HT-29 (cell line): ENCODE measurements around the gene ZCCHC24. TPM values are rescaled to one million over a fixed set of nuclear protein-coding genes. Genes with fewer than 3 reads are reported as not detected.

Source experiments
- DNase-seq: peaks from one replicate; pipeline ENCODE4 v3.0.0-alpha.2; 2015; ENCODE audit warnings: low spot score
- total RNA-seq: library from RNA; depleted of rRNA; stranded (reverse); fragments of >200 nt; shearing (Covaris generic); gene quantifications from 2 replicates; pipeline ENCODE4 v1.2.3, GENCODE V29; 2014

The ZCCHC24 gene
- total RNA-seq, 1 experiment from 2014 or later = not detected

DNA sequence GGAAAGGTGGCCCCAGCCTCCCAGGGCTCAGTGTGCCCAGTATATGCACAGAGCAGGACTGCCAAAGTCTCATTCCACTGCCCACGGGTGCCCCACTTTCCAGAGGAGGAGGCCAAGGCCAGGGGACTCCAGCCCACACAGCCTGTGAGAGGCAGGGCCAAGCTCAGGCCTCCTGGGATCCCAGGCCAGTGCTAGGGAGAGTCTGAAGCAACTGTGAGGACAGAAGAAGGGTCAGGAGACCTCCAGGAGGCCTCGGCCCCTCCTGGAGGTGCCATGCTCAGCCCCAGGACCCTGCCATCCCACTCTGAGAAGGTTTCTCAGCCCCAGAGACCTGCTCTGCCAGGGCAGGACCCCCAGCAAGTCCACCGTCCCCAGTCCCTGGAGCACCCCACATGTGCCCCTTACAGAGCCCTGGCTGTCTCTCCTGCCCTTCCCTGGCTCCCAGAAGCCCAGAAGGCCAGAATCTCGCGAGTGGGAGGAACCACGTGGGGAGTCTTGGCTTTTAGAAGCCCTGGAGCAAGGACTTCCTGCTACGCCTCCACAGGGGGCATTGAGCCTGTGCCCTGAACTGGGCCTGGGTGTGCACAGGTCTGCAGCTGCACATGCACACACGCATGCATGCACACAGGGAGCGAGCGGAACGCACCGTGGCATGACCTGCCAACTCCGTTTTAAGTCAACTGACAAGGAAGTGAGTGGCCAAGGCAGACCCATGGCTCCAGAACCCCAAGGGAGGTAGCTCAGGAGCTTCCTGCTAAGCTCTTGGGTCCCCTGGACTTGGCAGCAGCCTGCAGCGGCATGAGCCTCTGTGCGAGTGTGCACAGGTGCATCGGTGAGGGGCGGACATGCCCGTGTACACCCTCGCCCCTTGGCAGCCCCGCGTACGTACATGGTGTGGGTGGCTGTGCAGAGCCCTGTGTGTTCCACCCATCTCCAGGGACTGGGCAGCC lies 33.6 kb downstream of the ZCCHC24 start:
- DNase-seq = no peak

- DNase-seq = no peak
Observed at GRCh38 chr10:79410315-79411094, 34.9 kb downstream of the ZCCHC24 start.

DNA sequence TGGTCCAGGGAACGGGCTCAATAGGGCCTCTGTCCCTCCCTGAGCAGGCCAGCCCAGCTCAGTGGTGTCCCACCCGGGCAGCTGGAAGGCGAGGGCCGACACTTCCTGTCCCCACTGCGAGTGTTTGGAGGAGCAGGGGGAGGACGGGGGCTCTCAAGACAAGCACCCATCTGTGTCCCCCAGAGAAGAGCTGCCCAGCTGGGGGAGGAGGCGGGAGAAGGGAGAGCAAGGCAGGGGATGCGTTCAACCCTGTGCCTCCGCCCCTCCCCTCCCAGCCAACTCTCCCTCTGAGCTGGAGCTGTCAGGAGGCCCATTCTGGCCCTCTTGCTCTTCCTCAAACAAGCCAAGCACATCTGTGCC lies 35.7 kb downstream of the ZCCHC24 start:
- no peak for DNase-seq

DNA sequence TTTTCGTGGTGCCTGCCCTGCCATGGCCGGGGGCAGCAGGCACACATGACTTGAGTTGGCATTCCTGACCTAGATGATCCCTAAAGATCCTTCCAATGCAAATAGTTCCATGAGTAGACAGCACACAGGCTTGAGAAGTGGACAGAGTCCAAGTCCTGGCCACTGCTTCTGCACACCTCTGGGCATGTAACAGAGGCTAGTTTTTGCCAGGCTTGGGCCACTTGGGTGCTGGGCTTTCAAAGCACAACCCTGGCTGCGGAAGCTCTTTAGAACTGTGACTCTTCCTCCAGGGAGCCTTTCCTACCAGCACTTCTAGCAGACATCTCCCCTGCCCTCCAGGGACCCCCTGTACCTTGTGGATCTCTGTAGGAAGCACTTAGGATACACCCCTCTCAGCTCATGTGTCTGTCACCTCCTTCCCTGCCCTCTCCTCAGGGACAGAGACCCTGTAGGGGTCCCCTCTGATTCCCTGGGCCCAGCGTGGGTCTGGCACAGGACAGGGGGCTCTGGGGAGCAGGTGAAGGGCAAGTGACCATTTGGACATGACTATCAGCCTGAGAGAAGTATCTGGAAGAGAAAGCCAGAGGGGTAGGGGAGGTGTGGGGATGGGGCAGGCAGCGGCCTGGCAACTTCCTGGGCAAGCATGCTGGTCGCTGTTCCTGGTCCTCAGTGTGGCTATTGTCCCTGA lies 36.2 kb downstream of the ZCCHC24 start:
- no peak for DNase-seq

DNA sequence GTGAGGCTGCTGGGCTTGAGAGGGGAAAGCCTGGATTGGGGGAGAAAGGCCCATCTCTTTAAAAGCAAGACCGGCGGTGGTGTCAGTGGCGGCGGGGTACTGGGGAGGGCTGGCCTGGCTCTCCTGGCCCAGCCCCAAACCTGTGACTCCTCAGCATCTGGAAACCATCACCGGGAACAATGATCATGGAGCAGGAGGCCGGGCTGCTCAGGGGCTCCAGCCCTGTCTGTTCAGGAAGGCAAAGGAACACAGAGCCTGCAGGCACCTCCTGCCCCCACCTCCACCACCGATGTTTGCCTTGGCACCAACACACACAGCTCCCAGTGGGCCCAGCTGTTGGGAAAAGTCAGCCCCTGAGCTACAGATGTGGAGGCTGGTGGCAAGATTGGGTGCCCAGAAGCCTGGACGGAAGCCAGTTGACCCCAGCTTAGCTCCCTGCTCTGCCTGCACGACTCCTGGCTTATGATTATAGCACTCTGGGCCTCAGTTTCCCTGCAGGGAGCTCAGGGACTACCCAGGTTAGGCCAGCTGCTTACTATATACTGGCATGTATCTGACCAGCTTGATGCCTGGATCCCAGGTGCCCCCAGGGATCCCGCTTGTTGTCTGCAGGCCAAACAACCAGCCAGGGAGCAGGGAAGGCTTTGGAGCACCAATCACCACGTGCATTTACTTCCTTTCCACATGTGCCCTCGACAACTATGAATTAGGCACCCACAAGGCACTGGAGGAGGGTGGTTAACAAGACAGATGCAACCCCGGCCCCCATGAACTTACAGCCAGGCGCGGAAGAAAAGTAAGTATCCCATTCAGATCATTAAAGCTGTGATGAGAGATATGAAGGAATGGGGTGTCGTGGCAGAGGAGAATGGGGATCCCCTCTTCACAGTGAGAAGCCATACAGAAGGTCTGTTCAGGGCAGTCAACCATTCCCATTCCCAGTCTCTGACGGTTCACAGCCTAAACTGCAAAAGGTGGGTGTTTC lies 37.3 kb downstream of the ZCCHC24 start:
- DNase-seq = no peak

DNA sequence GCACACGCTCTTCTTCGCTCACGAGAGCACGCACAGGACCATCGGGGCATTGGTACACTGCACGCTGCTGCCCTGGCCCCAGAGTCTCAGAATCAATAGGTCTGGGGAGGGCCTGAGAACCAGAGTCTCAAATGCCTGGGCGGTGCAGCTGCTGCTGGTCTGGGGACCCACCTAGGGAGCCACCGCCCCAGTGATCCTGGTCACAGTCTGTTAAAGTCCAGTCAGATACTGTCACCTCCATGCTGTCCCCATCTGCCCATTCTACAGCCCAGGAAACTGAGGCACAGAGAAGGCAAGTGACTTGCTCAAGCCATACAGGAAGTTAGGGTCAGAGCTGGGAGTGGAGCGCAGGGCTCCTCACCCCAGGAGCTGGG lies 38.0 kb downstream of the ZCCHC24 start:
- no peak for DNase-seq

DNA sequence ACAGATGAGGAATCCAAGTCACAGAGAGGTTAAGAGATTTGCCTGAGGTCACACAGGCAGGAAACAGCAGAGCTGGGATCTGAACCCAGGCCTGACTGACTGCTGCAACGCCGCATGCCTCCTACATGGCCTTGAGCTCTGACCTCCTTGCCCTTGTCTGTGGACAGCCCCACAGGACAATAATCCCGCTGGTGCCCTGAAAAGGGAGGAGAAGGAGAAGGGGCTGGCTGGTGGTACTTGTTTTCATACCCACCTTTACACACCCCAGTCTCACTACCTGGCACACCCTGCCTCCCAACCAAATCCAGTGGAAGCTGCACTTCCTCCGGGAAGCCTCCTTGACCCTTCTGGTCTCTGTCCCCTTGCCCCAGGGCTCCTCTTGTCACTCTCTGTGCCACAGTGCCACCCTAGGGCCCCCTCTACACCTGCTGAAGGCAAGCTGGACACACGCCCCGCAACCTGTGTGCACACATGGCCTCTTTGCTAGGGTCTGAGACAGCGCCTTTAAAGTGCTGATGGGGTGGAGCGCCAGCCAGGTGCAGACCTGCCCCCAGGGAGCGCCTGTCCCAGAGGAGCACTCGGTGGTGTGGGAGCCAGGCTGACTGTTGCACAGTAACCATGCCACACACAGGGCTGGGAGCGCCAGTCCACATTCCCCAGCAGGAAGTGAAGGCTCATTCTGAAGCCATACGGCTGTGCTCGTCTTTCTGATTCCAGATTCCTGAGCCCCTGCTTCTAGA lies 38.6 kb downstream of the ZCCHC24 start:
- DNase-seq = no peak

DNA sequence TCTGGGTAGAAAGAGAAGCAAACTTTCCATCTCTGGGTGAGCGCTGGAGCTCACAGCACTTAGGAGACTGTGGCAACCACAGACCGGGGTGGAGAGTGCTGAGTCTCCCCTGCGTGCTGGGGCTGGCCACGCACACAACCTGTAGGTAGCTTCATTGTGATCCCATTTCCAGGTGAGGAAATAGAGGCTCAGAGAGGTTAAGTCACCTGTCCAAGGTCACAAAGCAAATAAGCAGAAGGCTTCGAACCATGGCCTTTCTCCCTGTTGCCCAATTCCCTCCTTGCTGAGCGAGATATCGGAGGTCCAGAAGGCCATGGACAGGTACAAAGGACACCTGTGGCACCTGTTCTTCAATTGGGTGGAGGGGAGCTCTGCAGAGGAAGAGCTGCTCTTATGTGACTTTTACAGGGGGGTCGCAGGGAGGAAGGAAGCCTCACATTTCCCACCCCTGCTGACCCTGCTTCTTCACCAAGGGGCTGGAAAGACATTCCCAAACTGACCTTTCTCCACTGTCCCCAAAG lies 39.4 kb downstream of the ZCCHC24 start:
- DNase-seq = no peak

GRCh38 chr10:79405221-79405994 lies 40.0 kb downstream of the ZCCHC24 start:
- DNase-seq = no peak

DNA sequence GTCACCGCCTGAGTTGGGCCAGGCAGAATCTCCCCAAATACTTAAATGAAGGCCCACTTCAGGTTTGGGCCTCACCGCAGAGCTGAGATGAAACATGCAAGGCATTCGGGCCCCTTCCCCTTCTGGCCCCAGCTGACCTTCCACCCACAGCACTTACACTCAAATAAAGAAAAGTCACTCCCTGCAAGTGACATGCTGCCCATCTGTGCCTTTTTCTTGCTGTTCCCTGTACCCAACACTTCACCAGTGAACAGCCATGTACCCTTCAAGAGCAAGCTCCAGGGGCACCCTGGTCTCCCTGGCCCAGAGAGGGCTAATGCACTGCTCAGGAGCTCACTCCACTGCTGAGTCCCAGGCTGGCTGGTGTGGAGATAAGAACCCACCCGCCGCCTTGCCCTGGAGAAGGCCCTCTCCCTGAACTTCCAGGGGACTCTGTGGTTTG lies 40.7 kb downstream of the ZCCHC24 start:
- DNase-seq = no peak

DNA sequence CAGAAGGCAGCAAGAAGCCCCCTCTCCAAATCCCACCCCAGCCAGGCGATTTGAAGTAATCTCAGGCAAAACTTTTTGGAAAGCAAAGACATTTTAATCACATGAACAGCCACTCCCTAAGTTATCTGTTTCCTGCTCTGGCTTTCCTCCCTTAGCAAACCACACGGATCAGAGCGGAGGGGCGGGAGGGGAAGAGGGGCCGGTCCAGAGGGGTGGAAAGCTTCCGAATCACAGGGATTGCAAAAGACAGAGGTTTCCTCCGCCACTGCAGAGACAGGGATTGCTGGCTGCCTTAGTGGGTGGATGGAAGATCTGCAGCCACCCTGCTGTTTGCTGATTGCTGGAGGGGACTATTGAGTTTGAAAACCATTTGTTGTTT lies 41.2 kb downstream of the ZCCHC24 start:
- no peak for DNase-seq

- no peak for DNase-seq
Observed at GRCh38 chr10:79403441-79404230, 41.8 kb downstream of the ZCCHC24 start.

DNA sequence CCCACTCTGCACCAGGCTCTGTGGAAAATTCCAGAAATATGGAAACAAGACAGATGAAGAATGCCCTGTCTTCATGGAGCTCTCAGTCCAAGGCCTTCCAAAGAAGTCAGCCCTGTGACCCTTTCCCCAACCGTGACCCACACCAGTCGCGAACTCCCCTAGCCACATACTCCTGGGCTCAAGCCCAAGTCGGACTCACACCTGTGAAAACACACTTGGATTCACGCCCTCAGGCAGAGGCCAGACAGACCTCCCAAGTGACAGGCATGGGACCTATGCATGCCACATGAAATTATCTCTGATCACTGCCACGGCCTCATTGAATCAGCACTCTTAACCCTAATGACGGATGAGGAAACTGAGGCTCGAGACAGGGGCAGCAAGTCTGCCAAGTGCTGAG lies 42.5 kb downstream of the ZCCHC24 start:
- no peak for DNase-seq

DNA sequence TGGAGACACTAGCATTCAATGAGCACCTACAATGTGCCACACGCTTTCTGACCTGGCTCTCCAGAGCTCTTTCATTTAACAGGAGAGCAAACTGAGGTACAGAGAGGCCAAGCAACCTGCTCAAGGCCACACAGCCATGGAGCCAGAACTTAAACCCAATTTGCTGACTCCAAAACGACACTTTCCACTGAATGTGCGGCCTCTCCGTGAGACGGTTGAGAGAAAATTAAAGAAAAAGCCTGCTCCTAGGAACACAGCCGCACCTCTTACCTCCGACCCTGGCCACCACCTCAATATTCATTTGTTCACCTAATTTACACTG lies 42.8 kb downstream of the ZCCHC24 start:
- no peak for DNase-seq

DNA sequence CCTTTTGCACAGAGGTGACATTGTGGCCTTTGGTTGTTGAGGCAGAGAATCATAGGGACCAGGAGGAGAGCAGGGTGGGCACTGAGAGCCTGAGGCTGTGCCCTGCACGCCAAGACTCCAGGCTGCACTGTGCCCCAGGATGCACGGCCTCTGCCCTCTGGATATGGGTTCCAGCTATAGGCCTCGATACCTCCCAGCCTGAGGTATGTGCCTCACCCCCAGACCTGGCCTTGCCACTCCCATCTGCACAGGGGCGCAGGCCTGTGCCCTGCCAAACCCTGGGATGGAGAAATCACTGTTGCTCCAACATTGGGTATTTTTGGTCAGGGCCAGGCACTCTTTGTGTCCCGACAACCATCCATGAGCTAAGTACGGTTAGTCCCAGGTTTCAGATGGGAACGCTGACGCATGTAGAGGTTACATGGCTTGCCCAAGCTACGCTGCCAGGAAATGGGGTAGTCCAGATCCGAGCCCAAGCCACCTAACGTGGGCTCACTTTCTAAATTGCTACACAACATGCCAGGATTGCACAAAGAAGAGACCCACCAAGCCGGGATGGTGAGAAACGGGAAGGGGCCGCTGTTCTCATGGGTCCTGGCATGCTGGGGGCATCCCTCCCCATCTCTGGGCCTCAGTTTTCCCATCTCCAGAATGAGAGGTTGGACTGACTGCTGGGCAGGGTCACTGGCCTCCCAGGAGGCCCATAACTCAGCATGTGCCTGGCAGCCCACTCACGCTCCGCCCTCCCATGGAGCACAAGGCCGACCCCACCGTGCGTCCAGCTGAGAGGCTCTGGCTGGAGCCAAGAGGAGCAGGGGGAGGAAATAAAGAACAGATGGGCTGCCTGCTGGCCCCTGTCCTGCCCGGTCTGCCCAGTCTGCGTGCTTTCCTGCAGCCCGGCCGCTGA lies 44.2 kb downstream of the ZCCHC24 start:
- DNase-seq = no peak

GRCh38 chr10:79400146-79401004 lies 45.0 kb downstream of the ZCCHC24 start:
- DNase-seq = peak; percentile 51
